ENCODE measurements around the gene REXO2. TPM values are rescaled to one million over a fixed set of nuclear protein-coding genes. Genes with fewer than 3 reads are reported as not detected.

The REXO2 gene
- total and polyA plus RNA-seq, 2 of the 13 experiments (the other 11 are each of a cell fraction or from before 2014, with no cell fraction given), result 95.6 to 104 TPM

DNA sequence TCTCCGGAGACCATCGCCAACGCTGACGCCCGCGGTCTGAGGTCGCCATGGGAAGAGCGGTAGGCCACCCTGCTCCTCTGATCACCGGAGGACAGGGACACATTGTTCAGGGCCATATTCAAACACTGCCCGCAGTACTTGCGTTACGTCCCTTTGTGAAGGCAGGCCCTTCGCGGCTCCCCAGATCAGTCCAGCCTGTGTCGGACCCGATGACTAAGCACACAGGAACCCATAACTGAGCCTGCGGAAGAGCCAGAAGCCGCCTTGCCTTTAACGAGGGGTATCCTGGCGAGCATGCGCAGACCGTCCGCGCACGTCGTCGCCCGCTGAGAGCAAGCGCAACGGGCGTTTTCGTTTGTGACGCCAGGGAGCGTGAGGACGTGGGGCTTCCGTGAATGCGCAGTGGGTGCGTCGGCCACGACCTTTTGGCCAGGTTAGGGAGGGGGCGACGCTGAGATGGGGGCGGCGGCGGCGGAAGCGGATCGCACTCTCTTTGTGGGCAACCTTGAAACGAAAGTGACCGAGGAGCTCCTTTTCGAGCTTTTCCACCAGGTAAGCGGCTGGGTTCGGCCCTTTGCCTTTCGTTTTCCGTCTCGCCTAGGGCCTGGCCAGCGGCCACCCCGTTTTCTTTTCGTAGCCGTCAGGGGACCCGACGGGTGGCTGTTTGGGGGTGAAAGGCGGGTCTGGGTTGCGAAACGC, 38.9 kb upstream of the REXO2 start, which contains the start of the genes C11orf71 and RBM7 (continued):
- TF ChIP-seq, protein P1, sequence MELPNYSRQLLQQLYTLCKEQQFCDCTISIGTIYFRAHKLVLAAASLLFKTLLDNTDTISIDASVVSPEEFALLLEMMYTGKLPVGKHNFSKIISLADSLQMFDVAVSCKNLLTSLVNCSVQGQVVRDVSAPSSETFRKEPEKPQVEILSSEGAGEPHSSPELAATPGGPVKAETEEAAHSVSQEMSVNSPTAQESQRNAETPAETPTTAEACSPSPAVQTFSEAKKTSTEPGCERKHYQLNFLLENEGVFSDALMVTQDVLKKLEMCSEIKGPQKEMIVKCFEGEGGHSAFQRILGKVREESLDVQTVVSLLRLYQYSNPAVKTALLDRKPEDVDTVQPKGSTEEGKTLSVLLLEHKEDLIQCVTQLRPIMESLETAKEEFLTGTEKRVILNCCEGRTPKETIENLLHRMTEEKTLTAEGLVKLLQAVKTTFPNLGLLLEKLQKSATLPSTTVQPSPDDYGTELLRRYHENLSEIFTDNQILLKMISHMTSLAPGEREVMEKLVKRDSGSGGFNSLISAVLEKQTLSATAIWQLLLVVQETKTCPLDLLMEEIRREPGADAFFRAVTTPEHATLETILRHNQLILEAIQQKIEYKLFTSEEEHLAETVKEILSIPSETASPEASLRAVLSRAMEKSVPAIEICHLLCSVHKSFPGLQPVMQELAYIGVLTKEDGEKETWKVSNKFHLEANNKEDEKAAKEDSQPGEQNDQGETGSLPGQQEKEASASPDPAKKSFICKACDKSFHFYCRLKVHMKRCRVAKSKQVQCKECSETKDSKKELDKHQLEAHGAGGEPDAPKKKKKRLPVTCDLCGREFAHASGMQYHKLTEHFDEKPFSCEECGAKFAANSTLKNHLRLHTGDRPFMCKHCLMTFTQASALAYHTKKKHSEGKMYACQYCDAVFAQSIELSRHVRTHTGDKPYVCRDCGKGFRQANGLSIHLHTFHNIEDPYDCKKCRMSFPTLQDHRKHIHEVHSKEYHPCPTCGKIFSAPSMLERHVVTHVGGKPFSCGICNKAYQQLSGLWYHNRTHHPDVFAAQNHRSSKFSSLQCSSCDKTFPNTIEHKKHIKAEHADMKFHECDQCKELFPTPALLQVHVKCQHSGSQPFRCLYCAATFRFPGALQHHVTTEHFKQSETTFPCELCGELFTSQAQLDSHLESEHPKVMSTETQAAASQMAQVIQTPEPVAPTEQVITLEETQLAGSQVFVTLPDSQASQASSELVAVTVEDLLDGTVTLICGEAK (IDR thresholded peaks at IDR 0.05), result no peak
- TF ChIP-seq, protein P1 (CRISPR knock-in tag; IDR thresholded peaks at IDR 0.05), result peak; percentile 41; the same call in 1 of the 2 replicates
- TF ChIP-seq, protein P2, sequence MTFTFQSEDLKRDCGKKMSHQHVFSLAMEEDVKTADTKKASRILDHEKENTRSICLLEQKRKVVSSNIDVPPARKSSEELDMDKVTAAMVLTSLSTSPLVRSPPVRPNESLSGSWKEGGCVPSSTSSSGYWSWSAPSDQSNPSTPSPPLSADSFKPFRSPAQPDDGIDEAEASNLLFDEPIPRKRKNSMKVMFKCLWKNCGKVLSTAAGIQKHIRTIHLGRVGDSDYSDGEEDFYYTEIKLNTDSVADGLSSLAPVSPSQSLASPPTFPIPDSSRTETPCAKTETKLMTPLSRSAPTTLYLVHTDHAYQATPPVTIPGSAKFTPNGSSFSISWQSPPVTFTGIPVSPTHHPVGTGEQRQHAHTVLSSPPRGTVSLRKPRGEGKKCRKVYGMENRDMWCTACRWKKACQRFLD (CRISPR knock-in tag; IDR thresholded peaks at IDR 0.05; ENCODE audit: borderline replicate concordance), result peak; percentile 91; the same call in 1 of the 2 replicates
- TF ChIP-seq PAF1 (CRISPR knock-in tag; IDR thresholded peaks at IDR 0.05), result no peak
- TF ChIP-seq IKZF1 (IDR thresholded peaks at IDR 0.05), result no peak
- peak; percentile 35; the same call in 1 of the 2 replicates for TF ChIP-seq NFYB (CRISPR knock-in tag; IDR thresholded peaks at IDR 0.05)
- peak; percentile 68 for TF ChIP-seq MED1 (CRISPR knock-in tag; IDR thresholded peaks at IDR 0.05)
- TF ChIP-seq CCAR2 (optimal IDR thresholded peaks at IDR 0.05; ENCODE audit: low read depth, low read length), result no peak
- peak; percentile 88; the same call in 1 of the 2 replicates for TF ChIP-seq RFXAP (CRISPR knock-in tag; IDR thresholded peaks at IDR 0.05; ENCODE audit: borderline replicate concordance)
- no peak for TF ChIP-seq TAF15 (IDR thresholded peaks at IDR 0.05; ENCODE audit: low read depth, low read length, poor library complexity, severe bottlenecking)
- no peak for TF ChIP-seq ZBTB3 (CRISPR knock-in tag; IDR thresholded peaks at IDR 0.05; ENCODE audit: borderline replicate concordance, low read depth)
- no peak for TF ChIP-seq ZNF282 (IDR thresholded peaks at IDR 0.05; ENCODE audit: partially characterized antibody)
- TF ChIP-seq, protein P3, sequence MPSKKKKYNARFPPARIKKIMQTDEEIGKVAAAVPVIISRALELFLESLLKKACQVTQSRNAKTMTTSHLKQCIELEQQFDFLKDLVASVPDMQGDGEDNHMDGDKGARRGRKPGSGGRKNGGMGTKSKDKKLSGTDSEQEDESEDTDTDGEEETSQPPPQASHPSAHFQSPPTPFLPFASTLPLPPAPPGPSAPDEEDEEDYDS (CRISPR knock-in tag; IDR thresholded peaks at IDR 0.05), result peak; percentile 96
- TF ChIP-seq SPEN (CRISPR knock-in tag; IDR thresholded peaks at IDR 0.05; ENCODE audit: low read depth), result peak; percentile 92
- TF ChIP-seq, protein P4, sequence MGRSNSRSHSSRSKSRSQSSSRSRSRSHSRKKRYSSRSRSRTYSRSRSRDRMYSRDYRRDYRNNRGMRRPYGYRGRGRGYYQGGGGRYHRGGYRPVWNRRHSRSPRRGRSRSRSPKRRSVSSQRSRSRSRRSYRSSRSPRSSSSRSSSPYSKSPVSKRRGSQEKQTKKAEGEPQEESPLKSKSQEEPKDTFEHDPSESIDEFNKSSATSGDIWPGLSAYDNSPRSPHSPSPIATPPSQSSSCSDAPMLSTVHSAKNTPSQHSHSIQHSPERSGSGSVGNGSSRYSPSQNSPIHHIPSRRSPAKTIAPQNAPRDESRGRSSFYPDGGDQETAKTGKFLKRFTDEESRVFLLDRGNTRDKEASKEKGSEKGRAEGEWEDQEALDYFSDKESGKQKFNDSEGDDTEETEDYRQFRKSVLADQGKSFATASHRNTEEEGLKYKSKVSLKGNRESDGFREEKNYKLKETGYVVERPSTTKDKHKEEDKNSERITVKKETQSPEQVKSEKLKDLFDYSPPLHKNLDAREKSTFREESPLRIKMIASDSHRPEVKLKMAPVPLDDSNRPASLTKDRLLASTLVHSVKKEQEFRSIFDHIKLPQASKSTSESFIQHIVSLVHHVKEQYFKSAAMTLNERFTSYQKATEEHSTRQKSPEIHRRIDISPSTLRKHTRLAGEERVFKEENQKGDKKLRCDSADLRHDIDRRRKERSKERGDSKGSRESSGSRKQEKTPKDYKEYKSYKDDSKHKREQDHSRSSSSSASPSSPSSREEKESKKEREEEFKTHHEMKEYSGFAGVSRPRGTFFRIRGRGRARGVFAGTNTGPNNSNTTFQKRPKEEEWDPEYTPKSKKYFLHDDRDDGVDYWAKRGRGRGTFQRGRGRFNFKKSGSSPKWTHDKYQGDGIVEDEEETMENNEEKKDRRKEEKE (IDR thresholded peaks at IDR 0.05), result no peak
- TF ChIP-seq YEATS4 (CRISPR knock-in tag; IDR thresholded peaks at IDR 0.05; ENCODE audit: borderline replicate concordance), result peak; percentile 98

All from HepG2 (cell line).